MCF 10A (cell line): ENCODE results near the gene ARHGAP24. TPM values are rescaled to one million over a fixed set of nuclear protein-coding genes. Genes with fewer than 3 reads are reported as not detected.

Experiments used
- BruUV-seq: library from RNA; stranded (reverse); fragments of 400-500 nt; replicated peaks from 2 replicates; lab custom pipeline; 2021; lab: Mats Ljungman, UMichigan
- CTCF ChIA-PET: fragments of 300-600 bp; sonication (Branson Sonifier 250); formaldehyde crosslinking; extraction: SDS; loops from one replicate; lab custom pipeline; 2021; ENCODE audit warnings: antibody characterized with exemption, inconsistent platforms; lab: Yijun Ruan, JAX
- POLR2A ChIA-PET: fragments of 300-600, 350-650 bp; sonication (Branson Sonifier 250); formaldehyde crosslinking; extraction: SDS; loops from one replicate; lab custom pipeline; 2020; ENCODE audit warnings: antibody characterized with exemption, inconsistent platforms; lab: Yijun Ruan, JAX
- DNase-seq: peaks from one replicate; pipeline ENCODE4 v3.0.0-alpha.2; 2018; ENCODE audit not compliant: unreplicated experiment
- H3K27ac Mint-ChIP-seq: one replicate; pipeline ENCODE4 v1.8.0; 2022; ENCODE audit warnings: mild to moderate bottlenecking, low read depth, mixed read lengths; ENCODE audit not compliant: unreplicated experiment
- H3K27me3 Mint-ChIP-seq: one replicate; pipeline ENCODE4 v1.8.0; 2022; ENCODE audit warnings: mixed read lengths; ENCODE audit not compliant: insufficient read depth, unreplicated experiment
- H3K36me3 Mint-ChIP-seq: one replicate; pipeline ENCODE4 v1.8.0; 2022; ENCODE audit warnings: mild to moderate bottlenecking, moderate library complexity, mixed read lengths; ENCODE audit not compliant: insufficient read depth, unreplicated experiment
- H3K4me1 Mint-ChIP-seq: one replicate; pipeline ENCODE4 v1.8.0; 2022; ENCODE audit warnings: mixed read lengths; ENCODE audit not compliant: insufficient read depth, unreplicated experiment
- H3K4me3 Mint-ChIP-seq: one replicate; pipeline ENCODE4 v1.8.0; 2022; ENCODE audit warnings: mild to moderate bottlenecking, moderate library complexity, mixed read lengths; ENCODE audit not compliant: unreplicated experiment
- H3K9me3 Mint-ChIP-seq: one replicate; pipeline ENCODE4 v1.8.0; 2022; ENCODE audit warnings: mixed read lengths; ENCODE audit not compliant: unreplicated experiment
- CTCF ChIP-seq: fragments of 200-600 bp; IDR thresholded peaks from one replicate; pipeline ENCODE4 v1.8.0; 2022; ENCODE audit warnings: antibody characterized with exemption, mild to moderate bottlenecking; ENCODE audit not compliant: unreplicated experiment
- intact Hi-C: fragments of 100-400 bp; cut with micrococcal nuclease; formaldehyde crosslinking; loops from 2 replicates; pipeline ENCODE4 v1.14.1; 2022
- total RNA-seq: library from RNA; stranded (reverse); gene quantifications from 2 replicates; pipeline ENCODE4 v1.2.3, GENCODE V29; 2022

The ARHGAP24 gene
- total RNA-seq, 1 experiment from 2014 or later = 2.6 TPM

GRCh38 chr4:85979276-85979675, 504.3 kb downstream of the ARHGAP24 start:
- TF ChIP-seq CTCF = no peak
- intact Hi-C loops = no loop called here
- H3K36me3 Mint-ChIP-seq = no peaks in the 10 kb centered on the region
- ChIA-PET POLR2A (no interaction called here), CTCF (no interaction called here)
- no peak for DNase-seq
- no TSS peak for BruUV-seq
- H3K4me1 Mint-ChIP-seq = no peaks in the 10 kb centered on the region
- no peaks in the 10 kb centered on the region for H3K9me3 Mint-ChIP-seq
- H3K27ac Mint-ChIP-seq = no peak overlapping the region
- no peaks in the 10 kb centered on the region for H3K27me3 Mint-ChIP-seq
- H3K4me3 Mint-ChIP-seq = no peak overlapping the region

- Mint-ChIP-seq H3K36me3 (no peaks in the 10 kb centered on the region), H3K4me3 (no peak overlapping the region)
Measured at GRCh38 chr4:85986266-85986665, 511.3 kb downstream of the ARHGAP24 start.

GRCh38 chr4:85993641-85994040, 518.7 kb downstream of the ARHGAP24 start:
- Mint-ChIP-seq H3K27me3 (no peaks in the 10 kb centered on the region), H3K27ac (no peak overlapping the region), H3K4me1 (no peaks in the 10 kb centered on the region), H3K36me3 (no peaks in the 10 kb centered on the region), H3K9me3 (no peaks in the 10 kb centered on the region), H3K4me3 (no peak overlapping the region)
- no TSS peak for BruUV-seq
- CTCF ChIA-PET = interaction anchor here (0.7 kb wide), 1 partner anchor 38 kb away, joined by 3 read pairs; no protein-coding TSS in a partner anchor
- intact Hi-C loops = no loop called here
- no peak for DNase-seq
- TF ChIP-seq CTCF = no peak
- POLR2A ChIA-PET = interaction anchor here (1.0 kb wide), 1 partner anchor 49 kb away, joined by 3 read pairs; no protein-coding TSS in a partner anchor

More at GRCh38 chr4:85986266-85986665, 511.3 kb downstream of the ARHGAP24 start:
- no peaks in the 10 kb centered on the region for H3K27me3 Mint-ChIP-seq
- TF ChIP-seq CTCF = no peak
- ChIA-PET POLR2A (no interaction called here), CTCF (interaction anchor here (1.2 to 2.5 kb wide), 2 partner anchors 17 to 58 kb away, joined by 3 to 9 read pairs; no protein-coding TSS in a partner anchor)
- no peaks in the 10 kb centered on the region for H3K9me3 Mint-ChIP-seq
- H3K4me1 Mint-ChIP-seq = peaks cover 5% of the 10 kb centered on the region
- H3K27ac Mint-ChIP-seq = no peak overlapping the region
- intact Hi-C loops = no loop called here
- BruUV-seq = no TSS peak
- peak; percentile 20 for DNase-seq

GRCh38 chr4:85994576-85994975, 519.6 kb downstream of the ARHGAP24 start:
- Mint-ChIP-seq H3K27ac (no peak overlapping the region), H3K27me3 (no peaks in the 10 kb centered on the region), H3K4me3 (no peak overlapping the region), H3K36me3 (no peaks in the 10 kb centered on the region), H3K4me1 (no peaks in the 10 kb centered on the region), H3K9me3 (no peaks in the 10 kb centered on the region)
- BruUV-seq = no TSS peak
- POLR2A ChIA-PET = no interaction called here
- CTCF ChIA-PET = interaction anchor here (1.1 kb wide), 1 partner anchor 200 kb away, joined by 3 read pairs; no protein-coding TSS in a partner anchor
- TF ChIP-seq CTCF = no peak
- intact Hi-C loops = no loop called here
- DNase-seq = no peak
